Peyer's patch (tissue), 4 donors: ENCODE data around the gene MMP27.

Source experiments
- CTCF ChIP-seq, 6 experiments: fragments of 450-650 bp in 4 of 6; fragments of 200-600 bp in 2 of 6; sonication (generic) in 1 of 6; IDR thresholded peaks; one replicate each; pipeline ENCODE4 v1.5.1; 2017 to 2019; ENCODE audit warnings: antibody characterized with exemption in 6 of 6, mild to moderate bottlenecking in 3 of 6, moderate library complexity in 1 of 6
- POLR2A ChIP-seq, 2 donors: fragments of 450-650 bp; IDR thresholded peaks; one replicate each; pipeline ENCODE4 v1.5.1; 2017; ENCODE audit warnings: antibody characterized with exemption in 2 of 2, mild to moderate bottlenecking in 2 of 2, moderate library complexity in 2 of 2

GRCh38 chr11:102653744-102654291, 51.8 kb downstream of the MMP27 start:
- no peak for TF ChIP-seq POLR2A (IDR thresholded peaks at IDR 0.05)
- TF ChIP-seq CTCF (IDR thresholded peaks at IDR 0.05), result no peak
